ENCODE measurements around the gene GRIK4. TPM values are rescaled to one million over a fixed set of nuclear protein-coding genes. Genes with fewer than 3 reads are reported as not detected.
A peak's percentile ranks its signal among the peaks of the same experiment; 100 is the strongest.

Gene GRIK4
- total RNA-seq, 3 donors from 2014 or later (not counting 1 experiment from before 2014, with no cell fraction given) = 2.2 to 32.3 (median 21.9) TPM

GRCh38 chr11:120817158-120817557, 305.6 kb downstream of the GRIK4 start:
- Mint-ChIP-seq H3K4me3 (no peak overlapping the region), H3K27me3 (ENCODE audit: low read depth in 2 of 2) (peaks cover 7 to 12% of the 10 kb centered on the region in 2 donors), H3K27ac (peak overlapping the region in 1 of 2 donors; percentile 72), H3K36me3 (no peaks in the 10 kb centered on the region), H3K4me1 (peaks cover 38 to 87% of the 10 kb centered on the region in 2 donors), H3K9me3 (no peaks in the 10 kb centered on the region)
- H3K4me1 ChIP-seq (ENCODE audit: control insufficient read depth, insufficient read depth, low read length) = no peaks in the 10 kb centered on the region
- no peaks in the 10 kb centered on the region for H3K27me3 ChIP-seq (ENCODE audit: control insufficient read depth, insufficient read depth, low read length)
- no peaks in the 10 kb centered on the region for H3K36me3 ChIP-seq (ENCODE audit: control insufficient read depth, insufficient read depth, low read length)
- no peaks in the 10 kb centered on the region for H3K9me3 ChIP-seq (ENCODE audit: control insufficient read depth, insufficient read depth, low read length)
- no peak for TF ChIP-seq CTCF (IDR thresholded peaks at IDR 0.05)
- H3K4me3 ChIP-seq (ENCODE audit: low read length) = no peak overlapping the region
- H3K27ac ChIP-seq (ENCODE audit: low read length) = no peak overlapping the region
- ATAC-seq (no peak), DNase-seq (no peak)
- WGBS (ENCODE audit: insufficient coverage) = 100% methylated on average over 2 of the region's 2 CpGs
- intact Hi-C loops (cut with micrococcal nuclease) = no loop called here

- no peak for DNase-seq
- H3K4me1 Mint-ChIP-seq = peaks cover 32 to 79% of the 10 kb centered on the region in 2 donors
- Histone ChIP-seq H3K27ac (ENCODE audit: low read length) (no peak overlapping the region), H3K9me3 (ENCODE audit: control insufficient read depth, insufficient read depth, low read length) (no peaks in the 10 kb centered on the region), H3K27me3 (ENCODE audit: control insufficient read depth, insufficient read depth, low read length) (no peaks in the 10 kb centered on the region), H3K4me1 (ENCODE audit: control insufficient read depth, insufficient read depth, low read length) (no peaks in the 10 kb centered on the region), H3K36me3 (ENCODE audit: control insufficient read depth, insufficient read depth, low read length) (no peaks in the 10 kb centered on the region), H3K4me3 (ENCODE audit: low read length) (no peak overlapping the region)
- H3K9me3 Mint-ChIP-seq = no peaks in the 10 kb centered on the region
- H3K36me3 Mint-ChIP-seq = no peaks in the 10 kb centered on the region
- TF ChIP-seq CTCF (IDR thresholded peaks at IDR 0.05) = no peak
- no peak for ATAC-seq
- 76% methylated on average over 6 of the region's 8 CpGs for WGBS (ENCODE audit: insufficient coverage)
- intact Hi-C loops (cut with micrococcal nuclease) = no loop called here
- H3K4me3 Mint-ChIP-seq = no peak overlapping the region
- peaks cover 7 to 12% of the 10 kb centered on the region in 2 donors for H3K27me3 Mint-ChIP-seq (ENCODE audit: low read depth in 2 of 2)
- H3K27ac Mint-ChIP-seq = peak overlapping the region in 1 of 2 donors; percentile 72
Observed at GRCh38 chr11:120818097-120818496, 306.5 kb downstream of the GRIK4 start.

GRCh38 chr11:120819003-120819402, 307.5 kb downstream of the GRIK4 start:
- ATAC-seq (no peak), DNase-seq (no peak)
- intact Hi-C loops (cut with micrococcal nuclease) = no loop called here
- TF ChIP-seq CTCF (IDR thresholded peaks at IDR 0.05) = no peak
- H3K27ac ChIP-seq (ENCODE audit: low read length) = no peak overlapping the region
- Mint-ChIP-seq H3K4me1 (peaks cover 38 to 77% of the 10 kb centered on the region in 2 donors), H3K9me3 (no peaks in the 10 kb centered on the region), H3K36me3 (no peaks in the 10 kb centered on the region), H3K27me3 (ENCODE audit: low read depth in 2 of 2) (peaks cover 7 to 12% of the 10 kb centered on the region in 2 donors), H3K4me3 (no peak overlapping the region), H3K27ac (peak overlapping the region in 1 of 2 donors; percentile 72)
- 11% methylated on average over 5 of the region's 7 CpGs for WGBS (ENCODE audit: insufficient coverage)
- no peaks in the 10 kb centered on the region for H3K36me3 ChIP-seq (ENCODE audit: control insufficient read depth, insufficient read depth, low read length)
- no peaks in the 10 kb centered on the region for H3K9me3 ChIP-seq (ENCODE audit: control insufficient read depth, insufficient read depth, low read length)
- H3K4me1 ChIP-seq (ENCODE audit: control insufficient read depth, insufficient read depth, low read length) = no peaks in the 10 kb centered on the region
- no peak overlapping the region for H3K4me3 ChIP-seq (ENCODE audit: low read length)
- no peaks in the 10 kb centered on the region for H3K27me3 ChIP-seq (ENCODE audit: control insufficient read depth, insufficient read depth, low read length)

All from natural killer cell (primary cell).